Lower leg skin (tissue), 3 donors: ENCODE data around the gene METTL1.

Experiments used
- CTCF ChIP-seq, 3 donors: fragments of 450-650 bp; IDR thresholded peaks; one replicate each; pipeline ENCODE4 v1.5.1; 2016; ENCODE audit warnings: antibody characterized with exemption in 3 of 3, mild to moderate bottlenecking in 3 of 3, moderate library complexity in 2 of 3
- POLR2A ChIP-seq, 2 donors: fragments of 450-650 bp; IDR thresholded peaks; one replicate each; pipeline ENCODE4 v1.6.1; 2016 to 2017; ENCODE audit warnings: antibody characterized with exemption in 2 of 2, mild to moderate bottlenecking in 1 of 2, moderate library complexity in 1 of 2

- TF ChIP-seq CTCF (IDR thresholded peaks at IDR 0.05) (no peak), POLR2A (IDR thresholded peaks at IDR 0.05) (no peak)
Measured at GRCh38 chr12:57761391-57761998, 10.4 kb downstream of the METTL1 start.
